Left ventricle myocardium inferior (tissue), 1 donor: ENCODE data around the gene TNRC18. TPM values are rescaled to one million over a fixed set of nuclear protein-coding genes. Genes with fewer than 3 reads are reported as not detected.

ENCODE experiments used
- DNase-seq: peaks from one replicate; pipeline ENCODE4 v3.0.0-alpha.2; 2020
- H3K27ac ChIP-seq: fragments of 200-600 bp; replicated peaks from 2 replicates; pipeline ENCODE4 v1.8.0; 2021
- H3K27me3 ChIP-seq: fragments of 200-600 bp; 2 replicates; pipeline ENCODE4 v1.8.0; 2021; ENCODE audit warnings: low read depth
- H3K36me3 ChIP-seq: fragments of 200-600 bp; 2 replicates; pipeline ENCODE4 v1.8.0; 2021
- H3K4me1 ChIP-seq: fragments of 200-600 bp; 2 replicates; pipeline ENCODE4 v1.8.0; 2021
- H3K4me3 ChIP-seq: fragments of 200-600 bp; 2 replicates; pipeline ENCODE4 v1.8.0; 2021; ENCODE audit warnings: mild to moderate bottlenecking, moderate library complexity
- H3K9me3 ChIP-seq: fragments of 200-600 bp; replicated peaks from 2 replicates; pipeline ENCODE4 v1.8.0; 2021
- CTCF ChIP-seq: fragments of 200-600 bp; IDR thresholded peaks from 2 replicates; pipeline ENCODE4 v1.8.0; 2021; ENCODE audit warnings: antibody characterized with exemption, mild to moderate bottlenecking, borderline replicate concordance
- intact Hi-C: fragments of 100-400 bp; cut with micrococcal nuclease; formaldehyde crosslinking; loops from one replicate; pipeline ENCODE4 v1.11.0; 2022
- total RNA-seq: library from RNA; stranded (reverse); fragmentation: NEBNext Ultra II Directional; extraction: Animal tissue kit (Norgen Biotek cat#: 25700); gene quantifications from one replicate; pipeline ENCODE4 v1.2.1, GENCODE V29; 2021
- donor health status: DM: no; HTN: yes; CAD: no; lungs with severe emphysema.

Gene TNRC18
- total RNA-seq, 1 donor from 2014 or later, result 27.7 TPM

DNA sequence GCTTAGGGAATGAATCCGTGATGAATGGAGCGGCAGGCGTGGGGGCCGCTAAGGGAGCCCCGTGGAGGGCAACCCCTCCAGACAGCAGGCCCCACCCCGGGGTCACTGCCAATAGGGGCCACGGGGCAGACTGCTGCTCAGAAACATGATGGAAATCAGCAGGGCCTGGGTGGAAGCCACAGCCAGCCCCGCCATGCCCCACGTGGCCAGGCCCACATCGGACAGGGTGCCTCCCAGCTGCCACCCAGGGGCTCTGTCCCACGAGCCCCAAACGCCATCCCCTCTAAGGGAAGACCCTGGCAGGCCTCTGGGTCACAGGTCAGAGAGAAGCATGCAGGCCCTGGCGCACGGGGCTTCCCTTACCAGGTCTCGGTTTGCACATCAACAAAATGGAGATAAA is 28.4 kb downstream of the TNRC18 start:
- Histone ChIP-seq H3K4me3 (no peak overlapping the region), H3K4me1 (peaks cover 23% of the 10 kb centered on the region), H3K27me3 (no peaks in the 10 kb centered on the region), H3K36me3 (peaks cover 46% of the 10 kb centered on the region), H3K27ac (no peak overlapping the region), H3K9me3 (no peaks in the 10 kb centered on the region)
- intact Hi-C loops, result no loop called here
- no peak for TF ChIP-seq CTCF
- DNase-seq, result no peak

DNA sequence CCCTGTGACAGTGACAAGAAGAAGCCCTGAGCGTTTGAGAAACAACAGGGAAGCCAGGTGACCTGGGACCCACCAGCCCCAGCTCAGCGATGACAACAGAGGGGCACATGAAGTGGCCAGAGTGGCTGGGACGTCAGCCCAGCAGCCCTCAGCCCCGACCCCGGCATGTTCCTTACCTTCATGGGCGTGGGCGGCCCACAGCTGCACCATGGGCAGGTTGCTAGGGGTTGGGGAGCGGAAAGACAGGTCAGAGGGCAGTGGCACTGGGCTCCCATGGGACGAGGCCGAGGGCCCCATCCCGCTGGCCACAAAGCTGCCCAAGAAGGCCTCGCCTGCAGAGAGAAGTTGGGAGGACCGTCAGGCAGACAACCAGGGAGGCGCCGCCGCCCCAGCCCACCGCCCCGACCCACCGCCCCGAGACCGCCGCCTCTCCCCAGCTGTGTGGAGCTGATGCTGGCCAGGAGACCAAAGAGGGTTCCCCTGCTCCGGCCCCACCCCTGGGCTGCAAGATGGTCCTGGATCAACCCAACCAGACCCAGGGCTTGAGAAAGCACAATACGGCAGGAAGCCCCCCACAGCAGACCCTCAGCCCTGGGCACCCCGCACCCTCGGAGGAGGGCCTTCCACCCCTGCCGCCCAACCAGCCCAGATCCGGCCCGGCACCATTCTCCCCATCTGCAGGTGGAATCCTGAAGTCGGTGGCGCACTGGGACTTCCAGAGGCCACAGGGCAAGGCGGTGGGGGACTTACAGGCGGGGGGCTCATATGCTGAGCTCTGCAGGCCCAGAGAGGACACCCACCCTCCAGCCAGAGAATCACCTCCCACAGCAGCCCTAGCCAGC is 29.1 kb downstream of the TNRC18 start:
- peaks cover 23% of the 10 kb centered on the region for H3K4me1 ChIP-seq

DNA sequence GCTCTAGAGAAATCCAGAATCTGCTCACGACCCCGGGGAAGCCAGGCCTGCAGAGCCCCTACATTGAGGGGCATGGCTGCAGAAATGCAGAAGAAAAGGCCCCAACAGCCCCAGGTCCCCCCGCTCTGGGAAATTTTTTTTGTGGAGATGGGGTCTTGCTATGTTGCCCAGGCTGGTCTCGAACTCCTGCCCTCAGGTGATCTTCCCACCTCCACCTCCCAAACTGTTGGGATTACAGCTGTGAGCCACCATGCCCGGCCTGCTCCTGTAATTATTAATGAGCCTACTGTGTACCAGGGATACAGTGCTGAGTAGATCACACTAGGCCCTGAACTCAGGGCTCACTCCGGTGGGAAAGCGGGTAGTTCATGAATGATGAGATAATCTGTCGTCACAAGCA is 29.9 kb downstream of the TNRC18 start:
- TF ChIP-seq CTCF, result no peak
- no peak for DNase-seq
- Histone ChIP-seq H3K4me1 (peaks cover 23% of the 10 kb centered on the region), H3K9me3 (no peaks in the 10 kb centered on the region), H3K27me3 (no peaks in the 10 kb centered on the region), H3K36me3 (peaks cover 57% of the 10 kb centered on the region), H3K27ac (no peak overlapping the region), H3K4me3 (no peak overlapping the region)
- intact Hi-C loops, result no loop called here

More for the DNA sequence above, 29.1 kb downstream of the TNRC18 start:
- TF ChIP-seq CTCF, result no peak
- no peak for DNase-seq
- Histone ChIP-seq H3K27ac (no peak overlapping the region), H3K27me3 (no peaks in the 10 kb centered on the region), H3K36me3 (peaks cover 49% of the 10 kb centered on the region), H3K9me3 (no peaks in the 10 kb centered on the region), H3K4me3 (no peak overlapping the region)
- intact Hi-C loops, result no loop called here

- Histone ChIP-seq H3K4me1 (peaks cover 23% of the 10 kb centered on the region), H3K36me3 (peaks cover 61% of the 10 kb centered on the region), H3K27me3 (no peaks in the 10 kb centered on the region), H3K4me3 (no peak overlapping the region), H3K9me3 (no peaks in the 10 kb centered on the region), H3K27ac (no peak overlapping the region)
- no peak for TF ChIP-seq CTCF
- no peak for DNase-seq
- intact Hi-C loops, result no loop called here
These were observed 30.3 kb downstream of the TNRC18 start for GRCh38 chr7:5393328-5393727.

DNA sequence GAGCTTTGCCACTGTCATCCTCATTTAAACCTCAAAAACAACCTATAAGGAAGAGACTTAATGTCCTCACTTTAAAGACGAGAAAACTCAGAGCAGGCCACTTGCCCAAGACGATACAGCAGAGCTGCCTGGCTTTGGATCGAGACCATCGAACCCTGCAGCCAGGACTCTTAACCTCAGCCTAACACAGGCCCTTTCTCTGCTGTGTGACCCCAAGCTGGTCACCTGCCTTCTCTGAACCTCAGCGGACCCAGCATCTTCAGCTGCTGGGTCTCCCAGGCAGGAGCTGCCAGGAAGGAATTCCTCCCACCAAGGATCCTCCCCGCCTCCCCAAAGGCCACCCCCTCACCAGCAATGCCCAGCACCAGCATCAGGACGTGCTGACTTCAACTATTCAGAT is 32.7 kb downstream of the TNRC18 start:
- Histone ChIP-seq H3K27ac (no peak overlapping the region), H3K27me3 (no peaks in the 10 kb centered on the region), H3K36me3 (peaks cover 85% of the 10 kb centered on the region), H3K4me3 (no peak overlapping the region), H3K9me3 (no peaks in the 10 kb centered on the region), H3K4me1 (peaks cover 6% of the 10 kb centered on the region)
- intact Hi-C loops, result no loop called here
- TF ChIP-seq CTCF, result no peak
- no peak for DNase-seq
